Fibroblast of mammary gland (primary cell): ENCODE data around the gene TECPR2.

Experiments
- DNase-seq: peaks from one replicate; pipeline ENCODE4 v3.0.0-alpha.2; 2010; ENCODE audit warnings: low read depth
- H3K4me3 ChIP-seq: 2 replicates; pipeline ENCODE4 v1.5.1; 2011; ENCODE audit warnings: low read depth, mild to moderate bottlenecking, low read length, moderate library complexity; ENCODE audit not compliant: control insufficient read depth
- CTCF ChIP-seq: conservative IDR thresholded peaks from 2 replicates; pipeline ENCODE4 v1.5.1; 2011; ENCODE audit warnings: low read depth, low read length, inconsistent platforms; ENCODE audit not compliant: control insufficient read depth, insufficient read depth

Gene TECPR2

GRCh38 chr14:102317564-102318248, 45.0 kb upstream of the TECPR2 start:
- no peak for TF ChIP-seq CTCF
- peak overlapping the region; percentile 67 for H3K4me3 ChIP-seq
- DNase-seq, result peak; percentile 18

- DNase-seq, result no peak
- no peak for TF ChIP-seq CTCF
- peak overlapping the region; percentile 58 for H3K4me3 ChIP-seq
Observed at GRCh38 chr14:102318781-102319276, 43.9 kb upstream of the TECPR2 start.

- no peak for TF ChIP-seq CTCF
Observed at GRCh38 chr14:102319351-102320032, 43.2 kb upstream of the TECPR2 start, which contains the start of gene ZNF839. Gene ZNF839, plus strand, starts transcription at chr14:102319746. Its CDS starts 20 bp downstream, at chr14:102319766.

GRCh38 chr14:102320033-102320660, 42.6 kb upstream of the TECPR2 start:
- peak; percentile 58 for DNase-seq

More at GRCh38 chr14:102319351-102320032, 43.2 kb upstream of the TECPR2 start, which contains the start of gene ZNF839:
- DNase-seq, result peak; percentile 88
- H3K4me3 ChIP-seq, result peak within 1 kb of the TSS; percentile 58

GRCh38 chr14:102320671-102321455, 41.9 kb upstream of the TECPR2 start:
- no peak for DNase-seq
- no peak for TF ChIP-seq CTCF
- H3K4me3 ChIP-seq, result peak overlapping the region; percentile 58

More at GRCh38 chr14:102320033-102320660, 42.6 kb upstream of the TECPR2 start:
- no peak for TF ChIP-seq CTCF
- H3K4me3 ChIP-seq, result peak overlapping the region; percentile 58
